Left lung (tissue), 10 donors: ENCODE measurements around the gene CACNB4. TPM values are rescaled to one million over a fixed set of nuclear protein-coding genes. Genes with fewer than 3 reads are reported as not detected.

ENCODE experiments used
- ATAC-seq: fragments of 200-7000 bp; cut with Tn5 transposase; one replicate; pipeline ENCODE4 v1.9.1; 2020; ENCODE audit warnings: moderate library complexity
- DNase-seq, 4 donors: peaks; one replicate each; pipeline ENCODE4 v3.0.0-alpha.2; 2013 to 2020
- H3K27ac ChIP-seq, 2 donors: fragments of 200-600 bp; sonication (generic) in 1 of 2; one replicate each; pipeline versions ENCODE4 v1.5.0 to v1.8.0; 2020 to 2021
- H3K27me3 ChIP-seq, 2 donors: fragments of 200-600 bp; sonication (generic) in 1 of 2; one replicate each; pipeline versions ENCODE4 v1.5.0 to v1.8.0; 2020 to 2021
- H3K36me3 ChIP-seq, 2 donors: fragments of 200-600 bp; sonication (generic) in 1 of 2; one replicate each; pipeline versions ENCODE4 v1.5.0 to v1.8.0; 2020 to 2021
- H3K4me1 ChIP-seq, 2 donors: fragments of 200-600 bp; one replicate each; pipeline ENCODE4 v1.8.0; 2021
- H3K4me3 ChIP-seq, 2 donors: fragments of 200-600 bp; sonication (generic) in 1 of 2; one replicate each; pipeline versions ENCODE4 v1.5.0 to v1.8.0; 2020 to 2021; ENCODE audit warnings: mild to moderate bottlenecking in 1 of 2
- H3K9me3 ChIP-seq, 2 donors: fragments of 200-600 bp; sonication (generic) in 1 of 2; one replicate each; pipeline versions ENCODE4 v1.5.0 to v1.8.0; 2020 to 2021
- intact Hi-C, 2 donors: fragments of 100-400 bp; cut with DNase I; formaldehyde crosslinking; loops; one replicate each; pipeline versions ENCODE4 v1.11.2 to v1.14.2; 2022
- polyA plus RNA-seq, 6 donors: library from polyadenylated mRNA; unstranded; fragments of 120-200 nt; gene quantifications; one replicate each; pipeline ENCODE4 v1.2.1, GENCODE V29; 2013; ENCODE audit not compliant: insufficient read length in 6 of 6
- total RNA-seq, 2 donors: library from RNA; stranded (reverse); fragmentation: NEBNext Ultra II Directional; extraction: Animal tissue kit (Norgen Biotek cat#: 25700); gene quantifications; one replicate each; pipeline ENCODE4 v1.2.1, GENCODE V29; 2021
- TF ChIP-seq, protein P1 (sequence below), 2 donors: fragments of 200-600 bp; sonication (generic) in 1 of 2; IDR thresholded peaks; one replicate each; pipeline versions ENCODE4 v1.5.0 to v1.8.0; 2021; ENCODE audit warnings: antibody characterized with exemption in 2 of 2
- donor health status: DM: no; HTN: yes; CAD: no.
- donor health status: DM: no; HTN: no; CAD: no.

The CACNB4 gene
- total and polyA plus RNA-seq, 8 donors = 5.9 to 11.2 (median 8.6) TPM

DNA sequence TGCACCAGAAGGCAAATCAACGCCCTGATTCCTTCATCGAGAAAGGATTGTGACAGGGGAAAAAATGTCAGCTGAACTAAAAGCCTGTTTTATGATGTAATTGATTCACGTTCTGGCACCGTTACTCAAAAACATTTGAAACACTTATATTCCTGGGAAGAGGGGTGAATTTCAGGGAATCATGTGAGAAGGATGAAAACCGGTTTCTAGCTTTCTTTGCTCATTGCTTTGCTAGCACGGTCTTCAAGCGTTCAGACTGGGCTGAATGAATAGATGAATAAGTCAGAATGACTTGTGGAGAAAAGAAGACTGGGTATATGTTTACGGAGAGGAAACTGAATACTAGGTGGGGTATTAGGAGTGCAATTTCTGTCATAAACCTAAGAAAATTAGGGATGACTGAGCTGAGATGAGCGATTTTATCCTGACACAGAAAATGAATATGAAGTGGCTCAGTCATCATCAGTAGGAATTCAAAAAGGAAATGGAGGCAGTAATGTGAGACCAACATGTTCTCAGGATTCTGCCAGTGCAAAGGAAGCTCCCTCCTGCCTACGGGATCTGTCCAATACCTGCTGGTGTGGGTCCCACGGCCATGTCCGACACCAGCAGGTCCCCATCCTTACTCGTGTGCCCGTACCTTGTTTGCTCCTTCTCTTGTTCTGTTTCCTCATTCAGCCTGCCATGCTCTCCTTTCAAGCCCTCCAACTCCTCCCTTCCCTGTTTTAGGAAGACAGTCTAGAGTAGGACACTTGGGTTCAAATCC lies 146.0 kb downstream of the CACNB4 start:
- Histone ChIP-seq H3K9me3 (no peaks in the 10 kb centered on the region), H3K27ac (no peak overlapping the region), H3K27me3 (no peaks in the 10 kb centered on the region), H3K36me3 (no peaks in the 10 kb centered on the region), H3K4me3 (no peak overlapping the region), H3K4me1 (no peaks in the 10 kb centered on the region)
- ATAC-seq = no peak
- intact Hi-C loops = no loop called here
- TF ChIP-seq, protein P1, sequence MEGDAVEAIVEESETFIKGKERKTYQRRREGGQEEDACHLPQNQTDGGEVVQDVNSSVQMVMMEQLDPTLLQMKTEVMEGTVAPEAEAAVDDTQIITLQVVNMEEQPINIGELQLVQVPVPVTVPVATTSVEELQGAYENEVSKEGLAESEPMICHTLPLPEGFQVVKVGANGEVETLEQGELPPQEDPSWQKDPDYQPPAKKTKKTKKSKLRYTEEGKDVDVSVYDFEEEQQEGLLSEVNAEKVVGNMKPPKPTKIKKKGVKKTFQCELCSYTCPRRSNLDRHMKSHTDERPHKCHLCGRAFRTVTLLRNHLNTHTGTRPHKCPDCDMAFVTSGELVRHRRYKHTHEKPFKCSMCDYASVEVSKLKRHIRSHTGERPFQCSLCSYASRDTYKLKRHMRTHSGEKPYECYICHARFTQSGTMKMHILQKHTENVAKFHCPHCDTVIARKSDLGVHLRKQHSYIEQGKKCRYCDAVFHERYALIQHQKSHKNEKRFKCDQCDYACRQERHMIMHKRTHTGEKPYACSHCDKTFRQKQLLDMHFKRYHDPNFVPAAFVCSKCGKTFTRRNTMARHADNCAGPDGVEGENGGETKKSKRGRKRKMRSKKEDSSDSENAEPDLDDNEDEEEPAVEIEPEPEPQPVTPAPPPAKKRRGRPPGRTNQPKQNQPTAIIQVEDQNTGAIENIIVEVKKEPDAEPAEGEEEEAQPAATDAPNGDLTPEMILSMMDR (IDR thresholded peaks at IDR 0.05) = no peak
- DNase-seq = no peak

- Histone ChIP-seq H3K9me3 (peaks cover 0 to 8% of the 10 kb centered on the region in 2 donors), H3K4me1 (peaks cover 4 to 9% of the 10 kb centered on the region in 2 donors), H3K27me3 (no peaks in the 10 kb centered on the region), H3K27ac (peak overlapping the region in 1 of 2 donors; percentile 3), H3K4me3 (peak overlapping the region in 1 of 2 donors; percentile 3), H3K36me3 (no peaks in the 10 kb centered on the region)
- intact Hi-C loops = no loop called here
- TF ChIP-seq, protein P1 (IDR thresholded peaks at IDR 0.05) = no peak
- ATAC-seq = peak; percentile 91
- DNase-seq = peak in 2 of 4 donors; percentile 13 to 40
Measured at GRCh38 chr2:151947813-151948165, 151.1 kb downstream of the CACNB4 start.

- H3K4me1 ChIP-seq = peaks cover 4 to 9% of the 10 kb centered on the region in 2 donors
- intact Hi-C loops = no loop called here
- H3K9me3 ChIP-seq = peaks cover 0 to 14% of the 10 kb centered on the region in 2 donors
- peak overlapping the region in 1 of 2 donors; percentile 3 for H3K27ac ChIP-seq
- TF ChIP-seq, protein P1 (IDR thresholded peaks at IDR 0.05) = peak; percentile 29 to 60
- peak overlapping the region; percentile 3 to 16 for H3K4me3 ChIP-seq
- no peaks in the 10 kb centered on the region for H3K36me3 ChIP-seq
- H3K27me3 ChIP-seq = no peaks in the 10 kb centered on the region
- ATAC-seq (peak; percentile 84), DNase-seq (peak in 1 of 4 donors; percentile 55)
Measured at GRCh38 chr2:151946899-151947812, 151.7 kb downstream of the CACNB4 start.

DNA sequence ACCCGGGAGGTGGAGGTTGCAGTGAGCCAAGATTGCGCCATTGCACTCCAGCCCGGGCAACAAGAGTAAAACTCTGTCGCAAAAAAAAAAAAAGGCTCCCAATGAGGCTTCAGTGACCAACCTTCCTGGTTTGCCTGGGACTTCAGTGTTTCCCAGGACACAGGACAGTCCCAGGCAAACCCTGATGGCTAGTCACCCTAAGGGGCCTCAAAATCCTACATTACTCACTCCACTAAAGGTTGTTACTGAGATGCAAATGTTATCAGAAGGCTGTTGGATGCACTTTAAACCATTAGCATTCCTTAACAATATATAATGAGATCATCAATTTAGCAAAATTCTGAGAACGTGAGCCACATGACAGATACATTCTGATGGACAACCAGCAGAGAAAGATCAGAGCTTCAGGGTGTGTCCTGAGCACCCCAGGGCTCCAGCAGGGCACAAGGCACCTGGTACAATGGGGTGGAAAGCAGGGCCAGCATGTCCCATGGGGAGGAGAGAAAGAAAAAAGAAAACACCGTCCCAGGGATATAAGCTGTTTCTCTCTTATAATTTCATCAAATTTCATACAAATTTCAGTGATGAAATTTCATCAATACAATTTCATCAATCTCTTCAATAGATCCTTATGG lies 152.5 kb downstream of the CACNB4 start:
- Histone ChIP-seq H3K27me3 (no peaks in the 10 kb centered on the region), H3K36me3 (no peaks in the 10 kb centered on the region), H3K9me3 (peaks cover 0 to 17% of the 10 kb centered on the region in 2 donors), H3K4me1 (peaks cover 4 to 9% of the 10 kb centered on the region in 2 donors), H3K4me3 (no peak overlapping the region), H3K27ac (no peak overlapping the region)
- ATAC-seq (no peak), DNase-seq (no peak)
- TF ChIP-seq, protein P1 (IDR thresholded peaks at IDR 0.05) = no peak
- intact Hi-C loops = no loop called here
